SIG-M5 treated with dmso at 0.1 percent for 504 hours (cell line): ENCODE data around the gene PNPLA2.

ENCODE experiments used
- DNase-seq: peaks from one replicate; lab custom pipeline; 2025; ENCODE audit not compliant: unreplicated experiment; lab: John Stamatoyannopoulos, UW

Gene PNPLA2

DNA sequence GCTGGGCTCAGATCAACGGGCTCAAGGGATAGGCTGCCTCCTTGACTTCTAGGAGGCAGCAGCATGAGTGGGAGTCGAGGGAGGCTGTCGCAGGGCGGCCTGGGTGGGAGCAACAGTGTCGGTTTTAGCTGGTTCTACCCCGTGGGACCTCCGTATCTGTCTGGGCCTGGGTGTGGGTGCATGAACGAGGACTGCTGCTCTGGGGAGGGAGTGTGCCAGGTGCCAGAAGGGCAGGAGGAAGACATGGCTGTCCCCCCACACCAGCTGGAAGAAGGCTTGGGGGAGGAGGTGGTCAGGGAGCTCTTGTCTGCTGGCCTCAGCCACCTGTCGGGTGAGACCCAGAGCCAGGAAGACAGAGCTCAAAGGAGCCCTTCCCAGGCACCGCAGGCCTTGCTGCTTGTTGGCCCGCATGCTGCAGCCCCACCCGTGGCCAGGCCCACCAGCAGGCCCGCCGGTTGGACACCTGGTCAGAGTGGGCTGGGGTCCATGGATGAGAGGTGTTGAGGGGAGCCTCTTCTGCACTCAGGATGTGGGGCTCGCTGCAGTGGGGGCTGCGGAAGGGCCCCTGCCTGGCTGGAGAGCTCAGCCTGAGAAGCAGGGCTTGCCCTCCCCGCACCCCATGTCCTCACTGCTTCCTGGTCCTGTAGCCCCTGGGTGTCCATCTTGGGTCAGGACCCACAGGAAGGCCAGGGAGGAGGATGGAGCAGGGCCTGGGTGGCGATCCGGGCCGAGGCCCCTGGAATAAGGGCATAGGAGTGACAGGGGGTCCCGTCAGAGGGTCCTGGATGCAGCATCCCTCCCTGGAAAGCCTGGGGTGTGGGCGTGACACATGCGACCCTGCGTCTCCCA is 32.3 kb upstream of the PNPLA2 start:
- DNase-seq = no peak

- no peak for DNase-seq
Observed at GRCh38 chr11:787084-787675, 31.5 kb upstream of the PNPLA2 start.

GRCh38 chr11:788009-788640 is 30.6 kb upstream of the PNPLA2 start:
- DNase-seq = no peak

- DNase-seq = no peak
Observed at GRCh38 chr11:788953-789940, 29.5 kb upstream of the PNPLA2 start.

- no peak for DNase-seq
Observed at GRCh38 chr11:789943-790342, 28.8 kb upstream of the PNPLA2 start, which contains the start of gene CEND1. Gene CEND1 (minus strand): TSS chr11:790090. CDS start chr11:788576, 1,514 bp downstream.

DNA sequence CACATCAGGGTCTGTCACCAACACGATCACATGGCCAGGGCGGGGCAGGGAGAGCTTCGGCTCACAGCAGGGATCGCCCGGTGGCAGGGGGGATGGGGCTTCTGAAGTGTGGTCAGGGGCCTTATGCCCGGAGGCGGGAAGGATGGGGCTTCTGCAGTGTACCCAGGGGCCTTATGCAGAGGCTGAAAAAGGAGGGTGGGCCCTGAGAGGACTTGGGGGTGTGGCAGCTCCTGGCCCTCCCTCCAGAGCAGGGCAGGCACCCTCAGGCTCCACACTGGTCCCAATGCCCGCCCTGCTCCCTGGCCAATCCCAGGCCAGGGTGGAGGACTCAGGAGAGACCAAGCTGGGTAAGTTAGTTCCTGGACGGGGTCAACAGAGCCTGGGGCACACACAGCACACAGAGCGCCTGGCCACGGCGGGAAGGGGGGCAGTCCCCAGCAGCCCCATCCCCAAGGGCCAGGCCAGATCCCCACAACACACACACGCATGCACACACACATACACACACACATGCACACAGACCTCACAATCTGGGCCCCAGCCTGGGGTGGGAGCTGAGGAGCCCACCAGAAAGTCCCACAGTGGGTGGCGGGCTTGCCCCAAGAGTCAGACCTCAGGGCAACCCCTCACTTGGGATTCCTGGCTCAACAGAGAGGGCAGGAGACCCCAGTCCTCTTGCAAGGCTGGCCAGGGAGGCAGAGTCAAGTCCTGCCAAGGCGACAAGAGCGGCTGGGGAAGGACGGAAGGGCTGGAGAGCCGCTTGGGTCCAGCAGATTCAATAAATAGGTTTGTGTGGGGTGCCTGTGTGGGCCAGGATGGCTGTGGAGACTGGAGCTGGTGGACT is 27.8 kb upstream of the PNPLA2 start:
- DNase-seq = no peak

- DNase-seq = no peak
Observed at GRCh38 chr11:791658-792534, 26.8 kb upstream of the PNPLA2 start.

GRCh38 chr11:792535-792821 is 26.2 kb upstream of the PNPLA2 start:
- DNase-seq = no peak

GRCh38 chr11:792873-793272 is 25.8 kb upstream of the PNPLA2 start:
- no peak for DNase-seq

DNA sequence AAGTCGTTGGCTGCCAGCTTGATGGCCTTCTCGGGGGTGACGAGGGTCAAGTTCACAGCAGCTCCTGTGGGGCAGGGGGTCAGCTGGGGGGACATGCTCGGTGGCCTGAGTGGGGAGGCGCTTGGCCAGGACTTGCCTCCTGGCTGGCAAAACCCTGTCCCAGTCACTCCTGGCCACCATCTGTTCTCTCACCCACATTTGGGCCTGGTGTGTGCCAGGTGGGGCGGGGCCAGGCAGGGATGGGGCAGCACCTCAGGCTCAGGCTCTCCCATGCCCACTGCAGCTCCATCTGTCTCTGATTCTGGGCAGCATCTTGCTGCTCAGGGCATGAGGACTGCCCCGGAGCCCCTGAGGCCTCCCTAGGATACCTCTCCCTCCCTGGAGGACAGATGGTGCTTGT is 25.2 kb upstream of the PNPLA2 start:
- DNase-seq = no peak

- DNase-seq = no peak
Observed at GRCh38 chr11:794013-794765, 24.5 kb upstream of the PNPLA2 start.

DNA sequence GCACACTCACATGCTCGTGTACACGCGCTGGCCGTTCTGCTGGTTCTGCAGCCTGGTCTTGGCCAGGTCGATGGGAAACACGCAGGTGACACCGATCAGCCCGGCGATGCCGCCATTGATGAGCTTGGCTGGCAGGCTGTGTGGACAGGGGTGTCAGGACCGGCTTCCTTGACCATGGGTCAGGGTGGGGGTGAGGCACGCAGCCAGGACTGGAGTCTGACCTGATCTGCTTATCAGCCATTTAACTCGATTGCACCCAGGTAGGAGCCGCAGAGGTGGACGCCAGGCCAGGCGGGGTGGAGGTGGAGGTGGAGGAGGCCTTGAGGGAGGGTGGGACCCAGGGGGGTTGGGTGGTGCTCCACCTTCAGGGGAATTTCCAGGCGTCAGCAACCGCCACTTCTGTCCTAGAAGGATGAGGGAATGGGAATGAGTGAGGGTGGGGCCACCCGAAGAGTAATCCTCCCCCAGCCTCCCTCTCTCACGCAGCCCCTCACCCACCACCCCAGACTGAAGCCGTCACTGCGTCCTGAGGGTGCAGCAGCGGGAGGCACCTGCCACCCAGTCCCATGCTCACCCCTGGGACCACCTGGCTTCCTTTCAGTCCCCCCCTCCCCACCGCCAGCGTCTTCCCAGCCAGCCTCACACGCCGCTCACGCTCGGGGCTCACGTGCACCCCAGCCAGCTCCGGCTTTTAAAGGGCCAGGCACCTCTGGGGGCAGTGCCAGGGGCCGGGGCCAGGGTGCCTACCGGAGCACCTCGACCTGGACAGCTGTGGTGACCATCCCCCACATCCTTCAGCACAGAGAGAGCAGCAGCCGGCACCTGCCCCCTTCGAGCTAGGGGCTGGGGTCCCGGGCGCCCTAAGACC is 23.7 kb upstream of the PNPLA2 start:
- no peak for DNase-seq

DNA sequence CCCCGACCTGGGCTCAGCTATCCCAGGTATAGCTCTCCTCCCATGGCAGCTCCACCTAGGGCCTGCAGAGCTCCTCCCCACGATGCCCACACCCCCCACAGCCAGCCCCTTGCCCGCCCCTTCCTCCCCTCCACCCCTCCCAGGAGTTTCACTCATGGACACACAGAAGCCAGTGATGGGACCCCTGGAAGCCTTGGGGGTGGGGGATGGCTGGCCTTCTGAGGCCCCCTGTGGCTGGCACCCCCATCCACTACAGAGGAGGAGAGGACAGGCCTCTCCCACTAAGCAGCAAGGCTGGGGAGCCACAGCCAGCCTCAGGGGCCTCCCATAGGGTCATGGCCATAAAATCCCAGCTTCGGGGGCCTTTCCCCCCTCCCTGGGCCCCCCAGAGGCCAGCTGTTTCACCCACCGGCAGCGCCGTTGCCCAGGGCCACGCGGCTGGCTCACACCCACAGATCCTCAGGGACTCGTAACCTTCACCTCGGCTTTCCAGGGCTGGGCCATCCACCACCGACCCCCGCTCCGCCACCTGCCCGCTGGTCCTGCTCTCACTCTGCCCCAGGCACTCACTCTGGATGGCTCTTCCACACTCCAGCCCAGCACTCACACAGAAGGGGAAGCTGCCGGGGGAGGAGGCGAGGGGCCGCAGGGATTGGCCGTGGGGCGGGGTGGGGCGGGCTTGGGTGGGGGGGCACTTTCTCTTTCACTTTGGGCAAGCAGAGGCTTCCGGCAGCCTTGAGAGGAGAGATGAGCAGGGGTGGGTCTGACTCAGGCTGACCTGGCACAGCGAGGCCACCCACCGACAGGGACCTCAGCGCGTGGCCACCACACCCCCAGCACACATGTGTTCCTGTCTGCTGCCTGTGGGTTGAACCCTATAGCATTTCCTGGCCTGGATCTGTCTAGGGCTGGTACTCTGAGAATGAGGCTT is 22.8 kb upstream of the PNPLA2 start:
- peak; percentile 84 for DNase-seq

DNA sequence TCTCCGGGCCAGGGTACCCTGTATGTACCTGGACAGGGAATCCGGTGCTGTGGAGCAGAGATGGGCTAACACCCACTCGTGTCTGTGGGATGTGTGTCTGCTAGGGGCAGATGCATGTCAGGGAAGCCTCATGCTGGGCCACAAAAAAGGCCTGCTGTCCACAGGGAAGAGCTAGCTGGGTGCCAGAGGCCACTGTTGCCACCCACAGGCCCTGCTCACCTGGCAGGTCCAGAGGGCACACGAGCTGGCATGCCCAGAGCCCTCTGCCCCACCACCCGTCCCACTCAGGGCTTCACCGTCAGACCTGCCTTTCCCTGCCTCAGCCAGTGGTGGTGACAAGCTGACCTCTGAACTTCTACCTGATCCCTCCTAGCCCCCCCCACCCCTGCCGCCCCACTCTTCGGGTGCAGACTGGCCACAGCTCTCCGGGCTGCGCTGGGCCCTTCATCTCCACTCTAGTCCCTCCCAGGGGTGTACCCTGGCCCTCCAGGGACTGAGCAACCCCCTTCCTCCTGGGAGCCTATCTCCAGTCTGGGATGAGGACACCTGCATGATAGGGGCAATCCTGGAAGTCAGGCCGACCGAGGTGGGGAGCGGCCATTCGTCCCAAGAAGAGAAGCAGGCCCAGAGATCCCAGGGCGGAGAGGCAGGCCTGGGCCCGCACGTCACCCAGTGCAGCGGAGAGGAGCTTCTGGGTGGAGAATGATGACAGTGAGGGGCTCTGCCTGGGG is 22.0 kb upstream of the PNPLA2 start:
- no peak for DNase-seq

- peak; percentile 94 for DNase-seq
Observed at GRCh38 chr11:797296-798092, 21.2 kb upstream of the PNPLA2 start.
